HepG2 (cell line): Measurements from ENCODE around the gene TAB3. TPM values are rescaled to one million over a fixed set of nuclear protein-coding genes. Genes with fewer than 3 reads are reported as not detected.

Experiments used
- ATAC-seq: fragments of 200-7000 bp; cut with Tn5 transposase; 3 replicates; pipeline ENCODE4 v1.9.1; 2020; ENCODE audit warnings: mild to moderate bottlenecking, moderate library complexity
- BruUV-seq: library from RNA; stranded (reverse); fragments of 400-500 nt; replicated peaks from 2 replicates; lab custom pipeline; 2021; lab: Mats Ljungman, UMichigan
- CTCF ChIA-PET: fragments of 300-600 bp; formaldehyde crosslinking; extraction: SDS; loops from one replicate; lab custom pipeline; 2021; ENCODE audit warnings: low total read pairs, inconsistent platforms, low intra/inter-chr PET ratio; lab: Yijun Ruan, JAX
- POLR2A ChIA-PET: fragments of 350-600 bp; sonication (Branson Sonifier 250); formaldehyde crosslinking; loops from one replicate; lab custom pipeline; 2020; ENCODE audit warnings: antibody characterized with exemption, inconsistent platforms; lab: Yijun Ruan, JAX
- DNase-seq: peaks from one replicate; pipeline ENCODE4 v3.0.0-alpha.2; 2015; ENCODE audit warnings: low spot score
- FAIRE-seq: peaks from 3 replicates; lab custom pipeline; 2011; peaks lifted over from hg19 to GRCh38; lab: Jason Lieb, UNC
- H2AFZ ChIP-seq: one replicate; pipeline ENCODE4 v1.6.1; 2011; ENCODE audit warnings: low read length, inconsistent platforms
- H3K27ac ChIP-seq: fragments of 300-600 bp; 3 replicates; pipeline ENCODE4 v1.8.0; 2011; ENCODE audit warnings: mixed run types, mild to moderate bottlenecking, mixed read lengths, low read length, inconsistent platforms; ENCODE audit not compliant: insufficient read depth; ENCODE audit errors: extremely low read length
- H3K27me3 ChIP-seq, 2 experiments: fragments of 200-600 bp in 1 of 2; 2 replicates in 1 of 2; 3 replicates in 1 of 2; pipeline versions ENCODE4 v1.6.0 to v1.8.0; 2011; ENCODE audit warnings: low read length in 2 of 2, mild to moderate bottlenecking in 2 of 2, moderate library complexity in 2 of 2, inconsistent platforms in 1 of 2; ENCODE audit not compliant: insufficient read depth in 2 of 2, control insufficient read depth in 1 of 2
- H3K36me3 ChIP-seq, 2 experiments: fragments of 200-600 bp in 1 of 2; replicated peaks in 1 of 2; 2 replicates in 1 of 2; 3 replicates in 1 of 2; pipeline versions ENCODE4 v1.5.1 to v1.8.0; 2011; ENCODE audit warnings: low read length in 2 of 2, inconsistent platforms in 1 of 2; ENCODE audit not compliant: insufficient read depth in 2 of 2, control insufficient read depth in 1 of 2
- H3K4me1 ChIP-seq: 2 replicates; pipeline ENCODE4 v1.5.1; 2012; ENCODE audit warnings: low read length, inconsistent platforms; ENCODE audit not compliant: insufficient read depth
- H3K4me2 ChIP-seq: 2 replicates; pipeline ENCODE4 v1.6.0; 2011; ENCODE audit warnings: low read depth, low read length, inconsistent platforms
- H3K4me3 ChIP-seq, 3 experiments: fragments of 200-600 bp in 1 of 3; sonication (generic), shearing (Covaris generic) in 1 of 3; replicated peaks in 1 of 3; 2 replicates each; pipeline ENCODE4 v1.5.1; 2011 to 2016; ENCODE audit warnings: low read length in 3 of 3, inconsistent platforms in 2 of 3, low read depth in 2 of 3, mild to moderate bottlenecking in 2 of 3, control low read depth in 1 of 3, mixed read lengths in 1 of 3; ENCODE audit not compliant: insufficient read depth in 1 of 3
- H3K79me2 ChIP-seq: one replicate; pipeline ENCODE4 v1.6.1; 2011; ENCODE audit warnings: low read length, inconsistent platforms; ENCODE audit not compliant: insufficient read depth
- H3K9ac ChIP-seq: 2 replicates; pipeline ENCODE4 v1.6.0; 2011; ENCODE audit warnings: mild to moderate bottlenecking, low read depth, low read length, inconsistent platforms; ENCODE audit not compliant: insufficient read depth
- H3K9me3 ChIP-seq: 2 replicates; pipeline ENCODE4 v1.5.1; 2012; ENCODE audit warnings: mild to moderate bottlenecking, low read length
- H4K20me1 ChIP-seq: 2 replicates; pipeline ENCODE4 v1.6.0; 2011; ENCODE audit warnings: inconsistent platforms, mild to moderate bottlenecking, low read length, moderate library complexity; ENCODE audit not compliant: insufficient read depth
- ARID4A ChIP-seq: sonication (generic); formaldehyde crosslinking; IDR thresholded peaks from 2 replicates; pipeline ENCODE4 v1.5.0; 2020; ENCODE audit warnings: mild to moderate bottlenecking, missing genetic modification reagents, borderline replicate concordance
- ATF1 ChIP-seq: IDR thresholded peaks from 2 replicates; pipeline ENCODE4 v1.6.1; 2016; ENCODE audit warnings: mild to moderate bottlenecking, control low read depth
- CCAR2 ChIP-seq: fragments of 200-400 bp; formaldehyde crosslinking; optimal IDR thresholded peaks from 2 replicates; pipeline ENCODE3; 2018; ENCODE audit warnings: low read depth, mild to moderate bottlenecking, low read length, moderate library complexity
- THAP11 ChIP-seq: IDR thresholded peaks from 2 replicates; pipeline ENCODE4 v1.6.1; 2016; ENCODE audit warnings: missing biosample characterization, missing genetic modification reagents
- U2AF2 ChIP-seq: fragments of 200-400 bp; formaldehyde crosslinking; IDR thresholded peaks from 2 replicates; pipeline ENCODE4 v1.6.1; 2017; ENCODE audit warnings: low read depth, mild to moderate bottlenecking, low read length
- ZBTB25 ChIP-seq: IDR thresholded peaks from 2 replicates; pipeline ENCODE4 v1.6.1; 2018; ENCODE audit warnings: missing genetic modification reagents
- ZBTB4 ChIP-seq: sonication (generic); formaldehyde crosslinking; IDR thresholded peaks from 2 replicates; pipeline ENCODE4 v1.4.0; 2020; ENCODE audit warnings: missing genetic modification reagents, mild to moderate bottlenecking, borderline replicate concordance
- ZNF235 ChIP-seq: sonication (generic); formaldehyde crosslinking; IDR thresholded peaks from 2 replicates; pipeline ENCODE4 v1.8.1; 2023; ENCODE audit warnings: mild to moderate bottlenecking, missing genetic modification reagents, borderline replicate concordance
- ZNF513 ChIP-seq: sonication (generic); formaldehyde crosslinking; conservative IDR thresholded peaks from 2 replicates; pipeline ENCODE4 v1.5.0; 2020; ENCODE audit warnings: missing genetic modification reagents
- ZNF770 ChIP-seq: sonication (generic); formaldehyde crosslinking; IDR thresholded peaks from 2 replicates; pipeline ENCODE4 v1.5.0; 2020; ENCODE audit warnings: mild to moderate bottlenecking, missing genetic modification reagents
- WGBS: methylation state at CpG from one replicate; pipeline ENCODE4 v1.1.6; 2017; ENCODE audit warnings: low lambda C conversion rate; 5-methylcytosine and 5-hydroxymethylcytosine counted together
- in situ Hi-C: cut with HindIII; loops from 2 replicates; pipeline ENCODE4 v1.10.0; 2017; ENCODE audit warnings: low pct_unique_long_range_greater_than_20kb; ENCODE audit not compliant: extremely low pct_ligation_motif_present
- intact Hi-C: fragments of 100-400 bp; cut with micrococcal nuclease; formaldehyde crosslinking; loops from one replicate; pipeline ENCODE4 v1.10.0; 2022; ENCODE audit not compliant: unreplicated experiment
- polyA plus RNA-seq, 8 experiments: library from polyadenylated mRNA; depleted of rRNA in 3 of 8; stranded (reverse) in 7 of 8; unstranded in 1 of 8; fragments of >200 nt; fragmentation: Illumina TruSeq in 4 of 8; extraction: Trizol in 4 of 8; gene quantifications; 2 replicates each; pipeline versions ENCODE4 v1.2.1 to v1.2.3, GENCODE V29; 2011 to 2016; ENCODE audit warnings: low read depth in 4 of 8, missing spikeins in 1 of 8, mixed read lengths in 1 of 8; ENCODE audit not compliant: insufficient read depth in 1 of 8
- total RNA-seq, 5 experiments: library from RNA; depleted of rRNA; stranded (reverse); fragments of >200 nt; fragmentation: Illumina TruSeq; extraction: Trizol; gene quantifications; 2 replicates each; pipeline ENCODE4 v1.2.3, GENCODE V29; 2016; ENCODE audit warnings: low read depth in 1 of 5

TAB3 gene
- total and polyA plus RNA-seq, 2 of the 13 experiments (the other 11 are each of a cell fraction or from before 2014, with no cell fraction given), result 27.2 to 59.8 TPM

GRCh38 chrX:30800901-30801300 lies 88.2 kb downstream of the TAB3 start:
- H4K20me1 ChIP-seq, result no peaks in the 10 kb centered on the region
- DNase-seq (no peak), FAIRE-seq (no peak), ATAC-seq (no peak)
- no peaks in the 10 kb centered on the region for H3K79me2 ChIP-seq
- no peak overlapping the region for H3K4me2 ChIP-seq
- no peak overlapping the region for H3K9ac ChIP-seq
- no TSS peak for BruUV-seq
- no peaks in the 10 kb centered on the region; a peak in 2 of 5 replicates for H3K27me3 ChIP-seq
- 14% methylated on average over 1 of the region's 1 CpG for WGBS
- H2AFZ ChIP-seq, result no peak overlapping the region
- POLR2A ChIA-PET, result no interaction called here
- H3K36me3 ChIP-seq, result no peaks in the 10 kb centered on the region
- H3K4me3 ChIP-seq, result no peak overlapping the region
- H3K27ac ChIP-seq, result no peak overlapping the region
- in situ Hi-C loops, result no loop called here
- CTCF ChIA-PET, result no interaction called here
- H3K4me1 ChIP-seq, result no peaks in the 10 kb centered on the region
- no peaks in the 10 kb centered on the region for H3K9me3 ChIP-seq
- intact Hi-C loops, result no loop called here
- no peak for TF ChIP-seq ZNF770 (CRISPR knock-in tag)
- TF ChIP-seq THAP11 (CRISPR knock-in tag), result no peak
- no peak for TF ChIP-seq ZBTB4 (CRISPR knock-in tag)
- TF ChIP-seq ATF1 (CRISPR knock-in tag), result no peak
- TF ChIP-seq CCAR2, result no peak
- no peak for TF ChIP-seq ZNF513
- no peak for TF ChIP-seq ZNF235 (CRISPR knock-in tag)
- no peak for TF ChIP-seq ARID4A (CRISPR knock-in tag)
- TF ChIP-seq U2AF2, result no peak
- TF ChIP-seq ZBTB25 (CRISPR knock-in tag), result no peak
